GM06990 (cell line): ENCODE data around the gene PRDM15.

Source experiments
- DNase-seq: peaks from one replicate; pipeline ENCODE4 v3.0.0-alpha.2; 2011; ENCODE audit not compliant: insufficient read length; ENCODE audit errors: extremely low read depth
- H3K27me3 ChIP-seq: replicated peaks from 2 replicates; pipeline ENCODE4 v1.6.0; 2011; ENCODE audit warnings: low read length; ENCODE audit not compliant: control insufficient read depth, insufficient read depth
- H3K36me3 ChIP-seq: 2 replicates; pipeline ENCODE4 v1.5.1; 2011; ENCODE audit warnings: low read length; ENCODE audit not compliant: control insufficient read depth, insufficient read depth
- H3K4me3 ChIP-seq: replicated peaks from 2 replicates; pipeline ENCODE4 v1.5.1; 2011; ENCODE audit warnings: low read depth, mild to moderate bottlenecking, control low read depth, low read length
- CTCF ChIP-seq: IDR thresholded peaks from 2 replicates; pipeline ENCODE4 v1.5.1; 2011; ENCODE audit warnings: low read length, control low read depth, mild to moderate bottlenecking, inconsistent platforms; ENCODE audit not compliant: insufficient read depth, poor library complexity, severe bottlenecking

The PRDM15 gene

GRCh38 chr21:41815652-41816582 is 63.2 kb downstream of the PRDM15 start:
- DNase-seq = no peak
- peaks cover 21% of the 10 kb centered on the region for H3K36me3 ChIP-seq
- no peak overlapping the region for H3K4me3 ChIP-seq
- TF ChIP-seq CTCF = no peak
- H3K27me3 ChIP-seq = no peaks in the 10 kb centered on the region

DNA sequence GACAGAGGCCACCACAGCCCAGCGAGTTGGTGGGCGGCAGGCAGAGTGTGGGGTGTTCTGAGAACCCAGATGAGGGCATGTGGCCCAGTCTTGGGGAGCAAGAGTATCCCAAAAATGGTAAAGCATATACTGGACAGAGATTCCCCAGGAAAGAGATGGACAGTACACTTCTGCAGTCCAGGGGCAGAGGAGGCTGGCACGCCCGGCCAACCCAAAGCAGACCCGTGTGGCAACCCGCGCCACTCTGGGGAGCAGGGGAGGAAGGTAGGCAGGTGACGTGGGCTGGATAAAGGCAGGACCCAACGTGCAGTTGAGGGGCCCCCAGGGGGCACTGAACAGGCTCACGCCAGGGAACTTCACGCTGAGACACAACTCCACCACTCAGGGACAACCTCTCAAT is 65.9 kb downstream of the PRDM15 start:
- Histone ChIP-seq H3K27me3 (no peaks in the 10 kb centered on the region), H3K36me3 (peaks cover 33% of the 10 kb centered on the region), H3K4me3 (no peak overlapping the region)
- no peak for DNase-seq
- no peak for TF ChIP-seq CTCF

GRCh38 chr21:41812679-41813078 is 66.5 kb downstream of the PRDM15 start:
- Histone ChIP-seq H3K4me3 (no peak overlapping the region), H3K27me3 (no peaks in the 10 kb centered on the region), H3K36me3 (peaks cover 38% of the 10 kb centered on the region)
- no peak for DNase-seq
- no peak for TF ChIP-seq CTCF

DNA sequence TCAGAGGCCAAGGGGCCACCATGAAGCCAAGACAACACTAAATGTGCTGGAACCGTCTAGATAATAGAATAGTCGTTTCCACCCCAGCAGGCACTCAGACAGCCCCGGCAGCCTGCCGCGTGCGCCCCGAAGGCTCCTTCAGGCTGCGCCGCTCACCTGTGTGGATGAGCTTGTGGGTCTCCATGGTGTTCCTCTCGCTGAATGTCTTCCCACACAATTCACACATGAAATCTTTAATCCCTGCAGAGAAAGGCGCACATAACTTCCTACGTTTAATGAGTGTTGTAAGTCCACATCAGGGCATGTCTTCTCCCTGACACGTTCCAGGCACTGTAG is 68.6 kb downstream of the PRDM15 start:
- DNase-seq = no peak
- H3K27me3 ChIP-seq = no peaks in the 10 kb centered on the region
- H3K4me3 ChIP-seq = no peak overlapping the region
- H3K36me3 ChIP-seq = peaks cover 35% of the 10 kb centered on the region
- no peak for TF ChIP-seq CTCF

- no peak for TF ChIP-seq CTCF
- no peak for DNase-seq
- Histone ChIP-seq H3K36me3 (peaks cover 30% of the 10 kb centered on the region), H3K27me3 (no peaks in the 10 kb centered on the region), H3K4me3 (no peak overlapping the region)
Observed at GRCh38 chr21:41809891-41810596, 69.1 kb downstream of the PRDM15 start.
